ENCODE data around the gene ZNF689. TPM values are rescaled to one million over a fixed set of nuclear protein-coding genes. Genes with fewer than 3 reads are reported as not detected.

Gene ZNF689
- total and polyA plus RNA-seq, 8 donors = 2.9 to 6.1 (median 4.8) TPM

DNA sequence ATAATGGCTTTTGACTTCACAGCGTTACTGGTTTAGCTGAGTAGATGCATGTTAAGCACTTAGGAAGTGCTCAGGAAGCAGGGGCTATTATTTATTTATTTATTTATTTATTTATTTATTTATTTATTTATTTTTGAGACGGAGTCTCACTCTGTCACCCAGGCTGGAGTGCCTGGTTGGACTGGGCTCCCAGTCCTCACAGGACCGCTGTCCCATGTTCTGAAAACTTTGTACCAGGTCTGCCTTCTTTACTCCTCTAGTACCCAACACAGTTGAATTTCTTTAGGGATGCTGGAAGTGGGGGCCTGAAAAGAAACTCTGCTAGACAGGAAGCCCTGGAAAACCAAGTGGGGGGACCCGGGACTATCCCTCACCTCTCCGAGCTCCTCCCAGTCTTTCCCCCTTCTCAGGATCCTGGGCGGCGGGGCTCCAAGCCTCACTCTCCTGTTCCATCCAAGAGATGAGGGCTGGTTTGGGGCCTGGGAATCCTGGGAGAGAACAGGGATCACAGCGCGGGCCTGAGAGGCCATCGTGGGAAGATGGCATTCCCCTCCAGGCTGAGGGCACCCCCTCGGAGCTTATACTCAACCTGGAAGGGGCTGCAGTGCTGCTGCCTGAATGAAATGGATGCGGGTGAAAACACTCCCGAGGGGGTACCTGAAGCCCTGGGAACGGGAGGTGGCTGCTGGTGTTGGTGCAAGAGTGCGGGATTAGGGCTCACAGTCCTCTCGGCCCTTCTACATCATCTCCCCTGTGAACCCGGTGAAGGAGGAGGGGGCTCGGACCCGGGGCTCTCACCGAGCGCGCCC lies 39.3 kb downstream of the ZNF689 start:
- intact Hi-C loops (cut with DNase I) = no loop called here
- 8 to 12% methylated on average over 22 of the region's 22 CpGs for WGBS, 2 donors
- peaks cover 0 to 12% (median 11%) of the 10 kb centered on the region in 3 donors for H3K4me1 ChIP-seq
- H3K9me3 ChIP-seq = no peaks in the 10 kb centered on the region
- DNase-seq (peak in 4 of 6 donors; percentile 43 to 69 (median 56)), ATAC-seq (peak; percentile 7 to 17 (median 15)), FAIRE-seq (no peak)
- H3K4me3 ChIP-seq = peak overlapping the region; percentile 53 to 86 (median 80)
- TF ChIP-seq, protein P1, sequence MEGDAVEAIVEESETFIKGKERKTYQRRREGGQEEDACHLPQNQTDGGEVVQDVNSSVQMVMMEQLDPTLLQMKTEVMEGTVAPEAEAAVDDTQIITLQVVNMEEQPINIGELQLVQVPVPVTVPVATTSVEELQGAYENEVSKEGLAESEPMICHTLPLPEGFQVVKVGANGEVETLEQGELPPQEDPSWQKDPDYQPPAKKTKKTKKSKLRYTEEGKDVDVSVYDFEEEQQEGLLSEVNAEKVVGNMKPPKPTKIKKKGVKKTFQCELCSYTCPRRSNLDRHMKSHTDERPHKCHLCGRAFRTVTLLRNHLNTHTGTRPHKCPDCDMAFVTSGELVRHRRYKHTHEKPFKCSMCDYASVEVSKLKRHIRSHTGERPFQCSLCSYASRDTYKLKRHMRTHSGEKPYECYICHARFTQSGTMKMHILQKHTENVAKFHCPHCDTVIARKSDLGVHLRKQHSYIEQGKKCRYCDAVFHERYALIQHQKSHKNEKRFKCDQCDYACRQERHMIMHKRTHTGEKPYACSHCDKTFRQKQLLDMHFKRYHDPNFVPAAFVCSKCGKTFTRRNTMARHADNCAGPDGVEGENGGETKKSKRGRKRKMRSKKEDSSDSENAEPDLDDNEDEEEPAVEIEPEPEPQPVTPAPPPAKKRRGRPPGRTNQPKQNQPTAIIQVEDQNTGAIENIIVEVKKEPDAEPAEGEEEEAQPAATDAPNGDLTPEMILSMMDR (IDR thresholded peaks at IDR 0.05) = no peak
- peak overlapping the region; percentile 85 to 98 (median 96) for H3K27ac ChIP-seq
- no peaks in the 10 kb centered on the region for H3K27me3 ChIP-seq
- no peaks in the 10 kb centered on the region for H3K36me3 ChIP-seq

DNA sequence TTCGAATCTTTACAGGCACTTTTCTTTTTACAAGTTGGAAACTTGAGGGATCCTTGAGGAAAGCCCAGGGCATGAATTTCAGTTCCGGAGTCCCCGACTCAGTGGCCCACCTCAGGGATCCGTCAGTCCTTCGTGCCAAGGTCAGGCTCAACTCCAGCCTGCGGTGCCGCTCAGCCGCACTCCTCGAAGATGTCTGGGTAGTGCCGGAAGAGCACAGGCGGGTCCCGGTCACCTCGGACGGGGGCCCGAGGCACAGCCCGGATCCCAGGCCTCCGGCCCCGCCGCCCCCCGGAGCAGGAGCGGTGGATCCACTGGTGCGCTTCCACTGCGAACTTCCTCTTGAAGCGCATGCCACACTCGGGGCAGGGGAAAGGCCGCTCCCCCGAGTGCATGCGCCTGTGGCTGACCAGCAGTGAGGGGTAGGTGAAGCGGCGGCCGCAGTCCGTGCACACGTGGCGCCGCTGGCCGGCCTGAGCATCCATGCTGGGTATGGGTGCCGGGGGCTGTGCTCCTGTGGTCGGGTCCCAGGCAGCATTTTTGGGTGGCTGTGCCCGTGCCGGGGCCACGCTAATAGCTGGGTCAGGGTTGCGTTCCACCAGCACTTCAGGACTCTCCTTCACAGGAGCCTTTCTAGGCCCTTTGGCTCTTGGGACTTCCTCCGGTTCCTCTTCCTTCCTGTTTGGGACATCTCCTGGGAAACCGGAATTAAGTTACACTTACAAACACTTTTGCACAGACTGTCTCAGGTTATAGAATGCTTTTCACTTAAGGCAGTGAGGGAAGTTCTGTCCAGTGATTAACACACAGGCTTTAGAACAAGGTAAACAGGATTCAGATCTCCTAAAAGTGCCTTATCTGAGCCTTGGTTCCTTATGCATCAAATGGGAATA lies 40.2 kb downstream of the ZNF689 start:
- Histone ChIP-seq H3K36me3 (no peaks in the 10 kb centered on the region), H3K4me3 (no peak overlapping the region), H3K27me3 (no peaks in the 10 kb centered on the region), H3K4me1 (peaks cover 0 to 12% (median 11%) of the 10 kb centered on the region in 3 donors), H3K27ac (peak overlapping the region in 3 of 4 donors; percentile 95 to 98 (median 98)), H3K9me3 (no peaks in the 10 kb centered on the region)
- TF ChIP-seq, protein P1 (IDR thresholded peaks at IDR 0.05) = no peak
- FAIRE-seq (no peak), ATAC-seq (no peak), DNase-seq (peak in 2 of 6 donors; percentile 38 to 67)
- WGBS, 2 donors = 88 to 90% methylated on average over 44 of the region's 44 CpGs
- intact Hi-C loops (cut with DNase I) = no loop called here

DNA sequence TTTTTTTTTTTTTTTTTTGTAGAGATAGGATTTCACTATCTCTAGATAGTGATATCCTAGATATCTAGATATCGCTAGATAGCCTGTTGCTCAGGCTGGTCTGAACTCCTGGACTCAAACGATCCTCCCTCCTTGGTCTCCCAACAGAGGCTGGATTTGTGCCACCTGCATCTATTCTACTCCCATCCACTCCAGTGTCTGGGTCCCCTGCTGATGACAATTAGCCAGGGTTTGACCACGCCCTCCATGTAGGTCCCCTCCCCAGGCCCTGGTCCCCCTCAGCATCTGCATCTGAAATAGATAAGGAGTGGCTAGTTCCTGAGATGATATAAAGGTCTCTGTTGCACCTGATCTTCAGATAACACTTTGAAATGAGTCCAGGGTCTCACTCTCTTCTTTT lies 40.9 kb downstream of the ZNF689 start:
- ATAC-seq = no peak
- Histone ChIP-seq H3K36me3 (no peaks in the 10 kb centered on the region), H3K4me1 (peaks cover 0 to 12% (median 11%) of the 10 kb centered on the region in 3 donors), H3K27me3 (no peaks in the 10 kb centered on the region), H3K4me3 (no peak overlapping the region), H3K27ac (no peak overlapping the region), H3K9me3 (no peaks in the 10 kb centered on the region)
- WGBS, 2 donors = 95% methylated on average over 3 of the region's 3 CpGs
- no peak for DNase-seq
- TF ChIP-seq, protein P1 (IDR thresholded peaks at IDR 0.05) = no peak
- intact Hi-C loops (cut with DNase I) = no loop called here
- no peak for FAIRE-seq

DNA sequence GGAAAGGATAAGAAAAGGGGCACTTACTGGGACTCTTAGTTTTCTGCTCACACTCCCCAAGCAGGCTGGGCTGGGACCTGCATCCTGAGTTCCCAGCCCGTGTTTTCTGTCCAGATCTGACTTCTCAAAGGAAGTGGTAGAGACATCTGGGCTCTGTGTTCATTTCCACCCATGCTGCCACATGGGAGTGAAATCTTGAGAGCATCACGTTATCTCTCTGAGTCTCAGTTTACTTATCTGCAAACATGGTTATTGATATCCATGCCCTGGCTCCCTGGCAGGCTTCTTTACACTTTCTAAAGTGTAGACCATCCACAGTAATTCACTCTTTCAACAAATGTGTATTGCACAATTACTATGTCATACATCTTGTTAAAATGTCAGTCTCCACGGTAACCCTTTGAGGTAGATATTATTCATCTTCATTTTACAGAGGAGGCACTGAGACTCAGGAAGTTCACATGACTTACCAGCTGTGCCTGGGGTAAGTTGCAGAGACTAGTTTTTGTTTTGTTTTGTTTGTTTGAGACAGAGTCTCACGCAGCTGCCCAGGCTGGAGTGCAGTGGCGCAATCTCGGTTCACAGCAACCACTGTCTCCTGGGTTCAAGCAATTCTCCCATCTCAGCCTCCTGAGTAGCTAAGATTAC lies 42.1 kb downstream of the ZNF689 start:
- DNase-seq (no peak), ATAC-seq (no peak), FAIRE-seq (no peak)
- H3K9me3 ChIP-seq = no peaks in the 10 kb centered on the region
- H3K4me3 ChIP-seq = no peak overlapping the region
- TF ChIP-seq, protein P1 (IDR thresholded peaks at IDR 0.05) = no peak
- 62 to 66% methylated on average over 6 of the region's 6 CpGs for WGBS, 2 donors
- H3K4me1 ChIP-seq = peaks cover 0 to 12% (median 11%) of the 10 kb centered on the region in 3 donors
- no peaks in the 10 kb centered on the region for H3K36me3 ChIP-seq
- intact Hi-C loops (cut with DNase I) = no loop called here
- peak overlapping the region in 2 of 4 donors; percentile 33 to 47 for H3K27ac ChIP-seq
- H3K27me3 ChIP-seq = no peaks in the 10 kb centered on the region
